GM23338 (cell line): Measurements from ENCODE around the gene SORCS2.

Experiments used
- CTCF ChIP-seq, 2 experiments: fragments of 200-600 bp in 1 of 2; sonication (generic) in 1 of 2; conservative IDR thresholded peaks; 2 replicates each; pipeline versions ENCODE4 v1.5.1 to v1.6.1; 2016 to 2017; ENCODE audit warnings: antibody characterized with exemption in 2 of 2, low read depth in 2 of 2, mild to moderate bottlenecking in 2 of 2, moderate library complexity in 1 of 2
- EZH2 ChIP-seq: fragments of 200-600 bp; sonication (generic); IDR thresholded peaks from one replicate; pipeline ENCODE4 v1.8.0; 2017; ENCODE audit warnings: antibody characterized with exemption, mild to moderate bottlenecking, low read depth; ENCODE audit not compliant: unreplicated experiment
- JUNB ChIP-seq: IDR thresholded peaks from one replicate; pipeline ENCODE4 v1.6.1; 2016; ENCODE audit warnings: antibody characterized with exemption; ENCODE audit not compliant: unreplicated experiment

- no peak for TF ChIP-seq CTCF (conservative IDR thresholded peaks at IDR 0.05; ENCODE audit: low read depth in 2 of 2)
- no peak for TF ChIP-seq JUNB
- TF ChIP-seq EZH2, result no peak
Observed at GRCh38 chr4:7777871-7778509, 585.7 kb downstream of the SORCS2 start.
